HG03064 (cell line): ENCODE data around the gene CENPL.
"Not testable (repeated sequence)": the region's sequence is repeated elsewhere in the genome, so short reads cannot be mapped to it uniquely, and the experiment has no call there.

ENCODE experiments used
- ATAC-seq: cut with Tn5 transposase; IDR thresholded peaks from one replicate; pipeline ENCODE4 v1.9.1; 2021; ENCODE audit warnings: low read depth; ENCODE audit not compliant: unreplicated experiment

CENPL gene

GRCh38 chr1:173859547-173859946 lies 34.9 kb upstream of the CENPL start:
- ATAC-seq: not testable (repeated sequence)

- no peak for ATAC-seq
Observed at GRCh38 chr1:173857363-173857917, 32.8 kb upstream of the CENPL start.

- no peak for ATAC-seq
Observed at GRCh38 chr1:173856903-173857302, 32.2 kb upstream of the CENPL start.

- no peak for ATAC-seq
Observed at GRCh38 chr1:173856014-173856413, 31.3 kb upstream of the CENPL start.

GRCh38 chr1:173853074-173853473 lies 28.4 kb upstream of the CENPL start:
- no peak for ATAC-seq

GRCh38 chr1:173852105-173852504 lies 27.4 kb upstream of the CENPL start:
- ATAC-seq: no peak

GRCh38 chr1:173832748-173833147 lies 8.1 kb upstream of the CENPL start:
- no peak for ATAC-seq

- no peak for ATAC-seq
Observed at GRCh38 chr1:173827611-173828010, 2.9 kb upstream of the CENPL start.

- ATAC-seq: peak; percentile 33
Observed at GRCh38 chr1:173823781-173824314, 835 bp downstream of the CENPL start.

- ATAC-seq: no peak
Observed at GRCh38 chr1:173821680-173822079, 3.0 kb downstream of the CENPL start.

GRCh38 chr1:173818459-173818858 lies 6.2 kb downstream of the CENPL start:
- no peak for ATAC-seq

- ATAC-seq: not testable (repeated sequence)
Observed at GRCh38 chr1:173813654-173814053, 11.0 kb downstream of the CENPL start.

GRCh38 chr1:173802961-173803360 lies 21.7 kb downstream of the CENPL start:
- no peak for ATAC-seq

GRCh38 chr1:173799995-173800394 lies 24.7 kb downstream of the CENPL start:
- not testable (repeated sequence) for ATAC-seq

GRCh38 chr1:173798078-173798477 lies 26.6 kb downstream of the CENPL start:
- ATAC-seq: no peak

GRCh38 chr1:173789841-173790240 lies 34.8 kb downstream of the CENPL start:
- no peak for ATAC-seq

- ATAC-seq: no peak
Observed at GRCh38 chr1:173784997-173785396, 39.7 kb downstream of the CENPL start.

GRCh38 chr1:173779936-173780335 lies 44.7 kb downstream of the CENPL start:
- no peak for ATAC-seq

GRCh38 chr1:173775578-173776226 lies 49.0 kb downstream of the CENPL start:
- no peak for ATAC-seq

GRCh38 chr1:173771560-173771959 lies 53.1 kb downstream of the CENPL start:
- no peak for ATAC-seq

GRCh38 chr1:173770330-173770729 lies 54.4 kb downstream of the CENPL start:
- ATAC-seq: not testable (repeated sequence)

- ATAC-seq: no peak
Observed at GRCh38 chr1:173768827-173769226, 55.9 kb downstream of the CENPL start.
